Stimulated activated CD4-positive, alpha-beta T cell treated with anti-CD3 and anti-CD28 coated beads, Interleukin-15, amount 100 ng/mL, for 24 hours (primary cell): ENCODE results near the gene KCNMA1.
"Not testable (repeated sequence)": the region's sequence is repeated elsewhere in the genome, so short reads cannot be mapped to it uniquely, and the experiment has no call there.

ENCODE experiments used
- DNase-seq: peaks from one replicate; pipeline ENCODE4 v3.0.0-alpha.2; 2020

Gene KCNMA1

GRCh38 chr10:77410523-77410922, 227.1 kb downstream of the KCNMA1 start:
- no peak for DNase-seq

- DNase-seq: no peak
Observed at GRCh38 chr10:77409697-77410471, 227.7 kb downstream of the KCNMA1 start.

GRCh38 chr10:77408259-77408658, 229.3 kb downstream of the KCNMA1 start:
- DNase-seq: no peak

- no peak for DNase-seq
Observed at GRCh38 chr10:77406764-77407430, 230.7 kb downstream of the KCNMA1 start.

DNA sequence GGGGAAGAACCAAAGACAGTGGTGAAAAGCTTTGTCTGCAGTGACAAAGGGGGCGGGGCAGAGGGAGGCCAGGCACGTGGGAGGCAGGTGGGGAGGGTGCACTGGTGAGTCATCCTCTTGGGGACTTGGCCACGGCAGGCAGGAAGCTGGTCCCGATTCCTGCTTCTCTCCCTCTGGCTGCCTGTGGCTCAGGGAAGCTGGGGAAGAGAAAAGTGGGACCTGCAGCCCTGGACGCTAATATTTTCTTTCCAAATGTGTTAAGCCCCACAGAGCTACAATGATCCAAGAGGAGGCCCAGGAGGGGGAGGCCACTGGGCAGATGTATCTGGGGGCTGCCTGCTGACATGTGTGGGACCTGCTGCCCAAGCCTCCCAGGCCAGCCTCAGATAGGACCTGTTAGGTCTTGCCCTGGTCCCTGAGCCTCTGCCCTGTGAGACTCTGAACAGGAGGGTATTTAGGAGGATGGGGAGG, 231.8 kb downstream of the KCNMA1 start:
- peak; percentile 26 for DNase-seq

- no peak for DNase-seq
Observed at GRCh38 chr10:77404810-77405209, 232.8 kb downstream of the KCNMA1 start.

DNA sequence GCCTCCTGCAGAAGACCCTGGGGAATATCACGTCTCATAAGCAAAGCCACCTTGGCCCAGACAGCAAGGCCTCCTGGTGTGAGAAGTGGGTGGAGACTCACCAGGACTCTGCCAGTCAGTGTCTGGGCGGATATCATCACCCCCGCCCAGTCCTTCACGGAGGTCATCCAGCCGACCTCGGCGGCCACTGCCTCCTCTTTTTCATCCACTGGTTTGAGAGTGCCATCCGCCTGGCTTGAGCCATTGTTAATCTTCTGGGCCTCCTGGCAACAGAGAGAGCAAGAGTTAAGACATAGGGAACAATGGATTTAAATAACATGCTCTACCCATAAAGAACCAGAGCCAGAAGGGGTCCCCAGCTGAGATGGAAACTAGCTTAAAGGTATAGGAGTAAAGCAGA, 233.8 kb downstream of the KCNMA1 start:
- DNase-seq: no peak

DNA sequence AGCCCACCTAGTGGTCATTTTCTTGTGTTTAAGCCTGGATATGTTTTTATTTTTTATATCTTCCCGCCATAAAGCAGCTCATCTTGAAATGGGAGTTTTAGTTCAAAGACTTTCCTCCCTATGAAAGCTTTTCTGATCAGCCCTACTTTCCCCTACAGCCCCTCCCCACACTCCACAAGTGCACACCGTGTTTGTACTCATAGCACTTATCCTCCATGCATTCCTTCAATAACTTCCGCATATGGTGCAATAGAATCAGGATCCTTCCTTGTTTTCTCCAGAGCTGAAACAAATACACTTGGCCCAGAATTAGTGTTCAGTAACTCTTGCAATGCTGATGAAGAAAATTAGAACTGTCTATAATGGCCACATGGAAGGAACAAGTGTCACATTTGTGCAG, 235.9 kb downstream of the KCNMA1 start:
- DNase-seq: no peak

DNA sequence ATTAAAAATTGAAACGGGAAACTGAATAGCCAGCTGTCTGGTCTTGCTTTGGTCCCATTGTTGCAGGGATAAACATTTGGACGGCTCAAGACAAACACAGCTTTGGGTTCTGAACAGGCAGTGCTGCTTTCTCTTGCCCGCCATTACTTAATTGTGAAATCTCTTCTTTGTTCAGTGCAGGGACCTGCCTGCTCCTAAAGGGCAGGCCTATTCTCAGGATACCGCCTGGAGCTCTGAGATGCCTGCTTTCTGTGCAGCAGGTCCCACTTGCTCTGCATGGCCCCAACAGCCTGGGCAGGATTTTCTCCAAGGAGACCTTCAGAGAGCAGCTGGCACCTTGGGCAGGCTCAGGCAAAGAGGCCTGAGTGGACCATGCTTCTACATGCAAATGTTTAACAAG, 237.6 kb downstream of the KCNMA1 start:
- DNase-seq: no peak

DNA sequence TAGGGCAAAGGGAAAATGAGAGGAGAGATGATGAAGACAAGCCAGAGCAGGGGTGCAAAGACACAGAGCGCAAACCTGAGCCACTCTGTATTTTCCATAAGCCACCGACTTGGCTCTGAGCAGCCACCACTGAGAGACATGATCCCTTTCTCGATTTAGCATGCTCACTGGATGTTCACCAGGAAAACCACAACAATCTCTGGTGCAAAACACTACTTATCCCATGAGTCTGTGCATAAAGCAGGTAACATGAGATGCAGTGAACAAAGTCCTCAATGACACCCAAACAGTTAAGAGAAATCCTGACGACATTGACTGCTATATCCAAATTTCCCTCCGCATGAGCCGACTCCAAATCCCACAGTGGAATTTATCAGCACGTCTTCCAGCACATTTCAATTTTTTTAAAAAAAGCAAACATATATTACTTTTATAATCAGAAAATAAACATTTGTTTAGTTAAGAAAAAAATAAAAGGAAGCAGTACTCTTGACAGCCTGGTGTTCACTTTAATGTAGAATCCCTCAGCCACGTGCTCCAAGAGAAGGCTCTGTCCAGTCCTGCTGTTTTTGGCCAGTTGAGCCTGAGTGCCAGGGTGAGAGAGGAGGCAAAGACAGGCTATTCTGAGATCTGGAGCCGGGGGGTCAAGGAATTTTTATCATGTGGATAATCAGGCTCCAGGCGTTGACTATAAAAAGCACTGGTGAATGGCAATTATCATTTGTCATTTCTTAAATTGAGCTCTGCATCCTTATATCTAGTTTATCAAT, 238.4 kb downstream of the KCNMA1 start:
- DNase-seq: no peak

DNA sequence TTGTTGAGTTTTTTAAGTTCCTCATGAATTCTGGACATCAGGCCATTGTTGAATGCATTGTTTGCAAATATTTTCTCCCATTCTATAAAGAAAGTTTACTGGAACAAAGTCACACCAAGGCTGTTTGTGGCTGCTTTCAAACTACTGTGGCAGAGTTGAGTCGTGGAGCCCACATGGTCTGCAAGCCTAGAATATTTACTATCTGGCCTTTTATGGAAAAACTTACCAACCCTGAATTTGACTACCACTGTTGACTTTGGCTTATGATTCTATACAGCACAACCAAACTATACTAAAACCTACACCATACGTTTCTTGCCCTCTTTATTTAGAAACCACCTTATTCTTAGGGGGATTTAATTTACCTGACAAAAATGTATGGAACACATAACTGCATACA, 239.1 kb downstream of the KCNMA1 start:
- DNase-seq: no peak

- no peak for DNase-seq
Observed at GRCh38 chr10:77397103-77397502, 240.5 kb downstream of the KCNMA1 start.

- DNase-seq: no peak
Observed at GRCh38 chr10:77396290-77396689, 241.3 kb downstream of the KCNMA1 start.

GRCh38 chr10:77393821-77394501, 243.6 kb downstream of the KCNMA1 start:
- no peak for DNase-seq

GRCh38 chr10:77393411-77393810, 244.2 kb downstream of the KCNMA1 start:
- DNase-seq: no peak

GRCh38 chr10:77392851-77393250, 244.8 kb downstream of the KCNMA1 start:
- DNase-seq: no peak

DNA sequence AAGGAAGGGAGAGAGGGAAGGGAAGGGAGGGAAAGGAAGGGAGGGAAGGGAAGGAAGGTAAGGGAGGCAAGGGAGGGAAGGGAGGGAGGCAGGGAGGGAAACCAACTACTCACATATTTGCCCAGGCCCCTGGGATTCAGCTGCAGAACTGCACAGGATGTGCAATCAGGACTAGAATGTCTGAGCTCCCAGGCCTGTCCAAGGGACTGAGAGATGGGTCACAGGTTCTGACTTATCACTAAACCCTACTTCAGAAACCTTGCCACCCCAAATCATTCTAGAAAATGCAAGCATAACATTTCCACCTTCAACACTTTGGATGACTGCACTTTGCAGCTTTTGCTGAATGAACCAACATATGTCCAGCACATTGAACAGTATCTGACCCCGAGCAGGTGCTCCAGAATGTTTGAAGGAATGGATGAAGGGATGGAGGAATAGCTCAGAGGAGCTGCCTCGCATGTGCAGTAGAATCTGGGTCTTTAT, 245.3 kb downstream of the KCNMA1 start:
- no peak for DNase-seq

GRCh38 chr10:77391605-77392235, 245.9 kb downstream of the KCNMA1 start:
- DNase-seq: peak; percentile 49

GRCh38 chr10:77390481-77390891, 247.1 kb downstream of the KCNMA1 start:
- no peak for DNase-seq

DNA sequence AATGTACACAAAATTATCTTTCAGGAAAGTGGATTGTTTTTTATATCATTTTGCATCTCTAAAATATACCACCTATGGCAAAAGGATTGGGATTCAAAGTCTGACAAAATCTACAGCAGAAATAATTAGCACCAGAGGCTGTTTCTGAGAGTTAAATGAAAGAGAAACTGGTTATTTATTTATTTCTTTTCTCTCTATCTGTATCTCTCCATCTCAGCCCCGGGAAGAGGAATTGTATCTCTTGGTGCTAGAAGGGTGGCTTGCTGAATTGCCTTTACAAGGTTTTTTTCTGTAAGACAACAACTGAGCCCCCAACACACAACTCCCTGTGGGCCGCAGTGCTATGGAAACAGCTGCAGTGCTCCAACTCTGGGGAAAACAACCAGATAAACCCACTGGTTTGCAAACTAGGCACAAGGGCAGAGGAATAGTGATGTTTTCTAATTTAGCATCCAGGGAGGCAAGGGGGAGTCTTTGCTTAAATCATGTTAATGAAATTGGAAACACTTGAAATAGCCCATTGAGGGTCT, 249.0 kb downstream of the KCNMA1 start:
- DNase-seq: no peak

GRCh38 chr10:77387701-77388100, 249.9 kb downstream of the KCNMA1 start:
- not testable (repeated sequence) for DNase-seq

DNA sequence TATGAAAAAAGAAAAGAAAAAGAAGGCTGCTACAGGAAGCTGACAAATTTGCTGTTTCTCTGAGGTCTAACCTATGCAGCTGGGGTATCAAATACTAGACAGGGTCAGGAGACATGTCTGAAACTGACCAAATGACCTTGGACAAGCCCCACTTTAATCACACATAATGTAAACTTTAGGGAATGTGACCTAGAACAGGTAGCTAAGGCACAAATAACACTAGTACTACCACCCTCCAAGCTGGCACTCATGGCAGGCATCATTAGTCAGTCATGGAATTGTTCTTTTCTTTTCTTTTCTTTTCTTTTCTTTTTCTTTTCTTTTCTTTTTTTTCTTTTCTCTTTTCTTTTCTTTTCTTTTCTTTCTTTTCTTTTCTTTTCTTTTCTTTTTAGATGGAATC, 250.4 kb downstream of the KCNMA1 start:
- no peak for DNase-seq
